NCI-H187 treated with DMSO at 0.1 percent for 48 hours (cell line): ENCODE results near the gene ITGA7.

Experiments
- DNase-seq: peaks from one replicate; lab custom pipeline; 2025; lab: John Stamatoyannopoulos, UW

The ITGA7 gene

DNA sequence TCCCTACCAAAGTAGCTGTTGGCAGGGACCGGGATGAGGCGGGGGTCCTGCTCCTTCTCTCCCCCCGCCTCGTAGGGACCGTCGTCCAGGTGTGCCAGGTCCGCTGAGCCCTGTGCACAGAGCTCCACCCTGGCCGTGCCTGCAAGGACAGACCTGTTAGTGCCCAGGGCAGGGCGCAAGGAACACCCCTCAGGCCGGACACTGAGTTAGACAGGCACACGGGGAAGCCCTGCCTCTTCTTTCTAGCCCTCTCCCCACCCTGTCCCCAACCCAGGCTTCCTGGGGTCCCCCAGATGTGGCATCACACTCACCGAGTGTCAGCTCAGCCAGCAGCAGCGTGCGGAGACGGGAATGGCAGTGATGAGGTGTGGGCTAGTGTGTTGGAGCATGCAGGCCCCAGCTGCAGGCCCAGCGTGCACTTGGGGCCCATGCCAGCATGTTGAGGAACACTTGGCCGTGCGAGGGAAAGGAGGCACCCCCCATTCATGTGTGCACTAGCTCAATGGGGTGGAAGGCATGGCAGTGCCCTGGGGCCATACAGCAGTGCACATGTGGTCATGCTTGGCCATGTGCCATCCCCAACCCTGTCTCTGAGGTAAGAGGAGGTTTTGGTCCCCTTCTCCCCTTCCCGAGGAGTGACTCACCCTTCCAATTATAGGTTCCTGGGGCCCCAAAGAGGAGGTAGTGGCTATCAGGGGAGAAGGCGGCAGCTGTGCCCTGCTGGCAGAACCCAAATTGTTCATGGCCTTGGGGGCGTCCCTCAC, 7.3 kb downstream of the ITGA7 start:
- DNase-seq: no peak

DNA sequence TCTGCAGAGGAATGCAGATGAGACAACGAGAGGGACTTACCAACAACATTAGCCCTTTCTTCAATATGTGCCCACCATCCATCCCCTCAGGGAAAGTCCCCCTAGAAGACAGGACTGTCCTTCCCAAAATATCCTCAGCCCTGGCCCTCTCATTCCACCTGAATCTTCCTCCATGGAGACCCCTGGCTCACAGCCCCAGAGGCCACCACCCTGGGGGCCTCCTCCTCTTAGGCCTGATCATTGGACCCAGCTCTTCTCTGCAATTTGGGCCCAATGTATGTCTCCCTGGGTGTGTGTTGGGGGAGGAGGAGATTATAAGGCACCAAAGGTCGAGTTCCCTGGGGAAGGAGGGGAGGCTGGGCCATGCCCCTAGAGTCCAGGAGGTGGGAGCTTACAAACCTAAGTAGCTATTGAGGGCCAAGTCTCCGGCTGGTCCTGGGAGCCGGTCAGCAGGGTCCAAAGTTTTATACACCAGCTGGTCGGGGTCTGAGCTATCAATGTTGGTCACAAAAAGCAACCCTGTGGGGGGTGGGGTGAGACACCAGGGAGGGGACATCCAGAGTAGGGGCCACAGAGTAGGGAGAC, 8.1 kb downstream of the ITGA7 start:
- DNase-seq: no peak

DNA sequence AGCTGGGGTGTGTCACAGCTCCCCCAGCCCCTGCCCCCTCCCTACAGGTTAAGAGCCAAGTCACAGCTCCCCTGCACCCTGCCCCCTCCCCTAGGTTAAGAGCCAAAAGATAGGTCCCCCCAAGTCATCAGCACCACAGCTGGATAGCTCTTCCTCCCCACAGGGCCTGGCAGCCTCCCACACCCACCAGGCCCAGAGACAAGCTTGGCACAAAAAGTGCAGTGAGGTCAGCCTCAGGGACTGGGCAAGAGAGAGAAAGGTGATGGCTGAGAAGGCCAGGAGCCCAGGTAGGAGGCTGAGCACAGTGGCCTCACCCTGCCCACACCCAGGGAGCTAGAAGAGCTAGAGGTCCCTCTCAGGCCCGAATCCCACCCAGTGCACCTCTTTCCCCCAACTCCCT, 8.7 kb downstream of the ITGA7 start:
- no peak for DNase-seq

DNA sequence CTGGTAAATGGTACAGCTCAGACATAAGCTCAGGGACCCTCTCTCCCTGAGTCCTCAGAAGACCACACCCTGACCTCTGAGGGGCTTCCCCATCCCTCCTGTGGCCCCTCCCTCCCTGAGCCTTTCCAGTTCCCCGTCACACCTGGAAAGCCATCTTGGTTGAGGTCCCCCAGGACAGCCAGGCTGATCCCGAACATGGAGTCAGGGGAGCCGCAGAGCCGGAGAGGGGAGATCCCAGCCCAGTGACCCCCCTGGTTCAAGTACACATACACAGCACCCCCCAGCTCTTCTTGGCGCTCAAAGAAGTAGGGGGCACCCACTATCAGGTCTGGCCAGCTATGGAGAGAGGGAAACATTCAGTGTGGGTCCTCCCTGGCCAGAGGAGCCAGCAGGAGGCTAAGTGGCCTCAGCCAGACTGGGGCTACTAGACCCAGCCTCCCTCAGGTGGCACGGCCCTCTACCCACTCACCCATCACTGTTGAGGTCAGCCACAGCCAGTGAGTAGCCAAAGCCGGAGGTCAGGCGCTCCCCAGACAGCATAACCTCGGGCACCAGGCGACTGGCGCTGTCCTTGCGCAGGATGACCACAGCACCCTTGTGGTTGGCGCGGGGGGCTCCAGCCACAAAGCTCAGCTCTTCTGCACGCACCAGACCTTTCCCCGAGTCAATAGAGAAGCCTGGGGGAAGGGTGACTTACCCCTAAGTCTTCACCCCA, 9.3 kb downstream of the ITGA7 start:
- no peak for DNase-seq

DNA sequence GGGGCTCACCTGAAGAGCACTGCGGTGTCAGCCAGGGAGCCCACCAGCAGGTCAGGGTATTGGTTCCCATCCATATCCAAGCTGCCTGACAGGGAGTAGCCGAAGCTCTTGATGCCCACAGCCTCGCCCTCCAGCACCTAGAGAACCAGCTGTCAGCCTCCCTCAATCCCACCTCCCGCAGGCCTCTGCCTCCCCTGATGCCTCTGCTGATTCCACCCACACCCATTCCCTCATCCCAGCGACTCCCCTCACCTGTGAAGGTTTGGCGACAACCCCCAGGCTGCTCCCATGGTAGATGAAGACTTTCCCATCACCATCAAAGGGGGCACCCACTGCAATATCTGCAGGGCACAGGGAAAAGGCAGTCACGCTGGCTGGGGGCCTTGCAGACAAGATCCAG, 10.0 kb downstream of the ITGA7 start:
- no peak for DNase-seq

DNA sequence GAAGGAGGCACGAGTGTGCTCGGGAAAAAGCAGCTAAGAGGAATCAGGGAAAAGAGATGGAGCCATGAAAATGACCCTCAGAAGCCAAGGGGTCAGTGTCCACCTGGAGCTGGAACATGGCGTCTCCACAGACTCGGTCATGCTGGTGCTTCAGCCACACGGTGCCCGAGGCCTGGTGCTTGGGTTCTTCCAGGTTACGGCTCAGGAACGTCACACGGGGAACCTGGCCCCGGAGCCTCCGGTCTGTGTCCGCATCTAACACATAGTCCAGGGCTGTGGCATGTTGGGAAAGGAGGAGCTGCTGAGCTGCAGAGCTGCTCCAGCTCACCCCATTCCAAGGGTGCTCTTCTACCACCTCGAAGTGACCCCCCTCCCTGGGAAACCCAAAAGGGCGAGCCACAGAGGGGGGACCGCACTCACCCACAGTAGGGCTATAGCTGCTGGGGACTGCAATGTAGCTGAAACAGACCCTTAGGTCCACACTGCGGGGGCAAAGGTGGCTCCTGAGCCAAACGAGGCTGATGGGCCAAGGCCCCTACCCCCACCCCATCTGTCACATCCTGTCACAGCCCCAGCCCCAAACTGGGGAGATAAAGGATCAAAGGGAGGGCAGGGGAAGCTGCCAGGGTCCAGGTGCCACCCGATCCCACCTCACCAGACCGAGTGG, 10.8 kb downstream of the ITGA7 start:
- DNase-seq: no peak

DNA sequence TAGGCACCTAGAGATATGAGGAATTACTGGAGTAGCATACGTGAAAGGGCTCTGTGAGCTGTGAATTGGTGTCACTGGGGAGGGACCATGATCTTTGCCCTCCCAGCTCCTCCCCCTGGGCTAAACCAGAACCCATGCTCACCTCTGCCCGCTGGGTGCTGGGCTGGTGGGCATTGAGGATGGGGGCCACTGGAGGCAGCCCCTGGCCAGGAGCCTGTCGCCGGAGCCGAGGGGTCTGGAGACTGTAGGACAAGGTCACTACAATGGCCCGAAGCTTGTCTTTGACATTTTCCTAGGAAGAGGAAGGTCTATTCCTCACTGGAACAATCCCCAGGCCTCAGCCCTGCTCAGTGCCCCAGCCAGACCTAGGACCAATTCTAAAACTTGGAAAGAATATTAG, 11.6 kb downstream of the ITGA7 start:
- no peak for DNase-seq

DNA sequence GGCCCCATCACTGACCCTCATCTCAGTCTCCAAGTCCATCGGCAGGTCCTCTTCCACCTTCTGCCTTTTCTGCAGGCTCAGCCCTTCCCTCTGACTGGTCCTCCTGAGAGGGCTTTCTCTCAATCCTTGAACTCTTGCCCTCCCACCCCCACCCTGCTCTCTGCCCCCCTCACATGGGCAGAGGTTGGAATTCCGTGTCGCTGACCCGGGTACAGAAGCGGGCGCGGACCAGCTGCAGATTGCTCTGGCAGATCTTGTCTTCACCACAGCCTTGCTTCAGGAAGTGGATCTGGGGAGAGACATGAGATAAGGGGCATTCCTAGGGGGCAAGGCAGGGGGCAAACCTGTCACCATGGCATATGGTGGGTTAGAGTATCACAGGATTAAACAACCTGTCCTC, 12.4 kb downstream of the ITGA7 start:
- no peak for DNase-seq

DNA sequence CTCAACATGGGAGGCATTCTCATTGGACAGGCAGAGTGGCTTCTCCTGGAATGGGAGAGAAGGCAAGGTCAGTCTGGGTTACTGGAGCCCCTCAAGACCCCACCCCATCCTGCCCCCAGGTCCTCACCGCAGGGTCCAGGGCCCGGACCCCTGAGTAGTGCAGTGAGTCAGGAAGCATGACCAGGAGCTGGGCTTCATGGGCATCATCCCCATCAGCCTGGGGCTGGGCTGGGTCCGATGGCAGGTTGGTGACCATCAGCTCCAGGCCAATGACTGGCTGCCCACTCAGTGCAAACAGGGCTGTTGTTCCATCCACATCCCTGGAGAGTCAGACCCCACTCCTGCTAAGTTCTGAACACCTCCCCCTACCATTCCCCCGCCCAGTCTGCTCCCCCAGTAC, 13.1 kb downstream of the ITGA7 start:
- DNase-seq: no peak

DNA sequence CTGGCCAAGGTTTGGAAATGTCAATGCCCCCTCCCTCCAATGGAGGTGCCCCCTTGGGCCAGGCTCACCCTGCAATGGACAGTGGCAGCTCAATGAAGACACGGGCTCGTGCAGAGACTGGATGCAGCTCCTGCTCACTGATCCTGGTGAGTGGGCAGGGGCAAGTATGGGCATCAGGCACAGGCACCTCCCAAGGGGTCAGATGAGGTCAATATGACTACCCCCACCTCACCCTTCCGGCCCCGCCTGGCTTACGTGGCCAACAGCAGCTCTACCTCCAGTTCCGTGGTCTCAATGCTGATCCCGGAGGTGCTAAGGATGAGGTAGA, 13.6 kb downstream of the ITGA7 start:
- no peak for DNase-seq

DNA sequence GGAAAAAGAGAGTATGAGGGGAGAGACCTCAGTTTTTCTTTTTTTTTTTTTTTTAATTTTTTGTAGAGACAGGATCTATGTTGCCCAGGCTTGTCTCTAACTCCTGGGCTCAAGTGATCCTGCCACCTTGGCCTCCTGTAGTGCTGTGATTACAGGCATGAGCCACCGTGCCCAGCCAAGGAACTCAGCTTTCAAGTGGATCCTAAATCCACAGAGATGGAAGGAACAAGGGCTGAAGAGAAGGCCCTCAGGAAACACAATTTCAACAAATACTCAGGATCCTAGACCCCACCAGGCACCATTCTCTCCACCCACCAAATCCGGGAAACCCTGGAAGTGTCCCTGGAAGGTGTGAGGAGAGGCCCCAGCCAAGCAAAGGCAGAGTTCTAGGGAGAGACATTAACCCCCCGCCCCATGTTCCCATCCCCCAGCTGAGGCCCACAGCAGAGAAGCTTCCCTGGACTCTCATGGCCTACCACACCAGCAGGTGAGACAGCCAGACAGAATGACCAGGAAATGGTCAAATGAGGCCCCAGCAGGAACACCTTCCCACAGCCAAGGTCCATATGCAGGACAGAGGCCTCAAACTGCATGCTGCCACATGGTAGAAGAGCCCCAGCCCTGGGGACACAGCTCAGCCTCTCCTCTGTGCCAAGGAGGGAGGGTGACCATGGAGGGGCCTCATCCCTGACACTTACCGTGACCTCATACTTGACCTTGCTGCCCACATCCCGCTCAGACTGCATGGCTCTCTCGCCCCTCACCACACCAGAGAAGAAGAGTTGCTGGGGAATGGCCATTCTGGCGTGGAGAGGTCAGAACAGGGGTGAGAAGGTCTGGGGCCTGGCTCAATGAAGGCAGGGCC, 14.1 kb downstream of the ITGA7 start:
- DNase-seq: no peak

DNA sequence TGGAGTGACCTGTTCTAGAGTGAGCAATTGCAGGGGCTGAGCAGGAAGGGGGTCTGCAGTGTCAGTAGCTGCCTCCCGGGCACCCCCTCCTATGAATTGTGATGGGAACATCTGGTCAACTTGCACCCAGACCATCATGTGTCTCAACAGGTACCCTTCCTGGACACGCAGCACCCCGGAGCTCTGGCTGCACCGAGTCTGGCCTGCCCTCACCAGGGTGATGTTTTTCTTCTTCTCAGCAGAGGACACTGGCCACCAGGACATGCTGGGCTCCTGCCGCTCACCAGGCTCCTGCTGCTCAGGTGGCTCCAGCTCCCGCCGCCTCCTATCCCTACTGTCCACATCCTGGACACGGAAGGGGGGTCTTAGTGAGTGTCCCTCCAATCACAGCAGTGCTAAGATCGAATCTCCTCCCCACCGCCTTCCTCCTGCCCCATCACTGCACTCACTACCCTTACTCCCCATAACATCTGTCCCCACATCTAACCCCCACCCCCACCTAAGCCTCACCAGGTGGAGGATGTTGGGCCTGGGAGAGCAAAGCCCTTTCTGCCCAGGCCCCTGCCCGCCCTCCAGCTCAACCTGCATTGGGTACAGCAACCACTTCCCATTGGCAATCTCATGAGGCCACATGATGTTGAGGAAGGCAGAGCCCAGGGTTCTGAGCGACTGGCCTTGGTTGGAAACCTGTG, 14.9 kb downstream of the ITGA7 start:
- no peak for DNase-seq

DNA sequence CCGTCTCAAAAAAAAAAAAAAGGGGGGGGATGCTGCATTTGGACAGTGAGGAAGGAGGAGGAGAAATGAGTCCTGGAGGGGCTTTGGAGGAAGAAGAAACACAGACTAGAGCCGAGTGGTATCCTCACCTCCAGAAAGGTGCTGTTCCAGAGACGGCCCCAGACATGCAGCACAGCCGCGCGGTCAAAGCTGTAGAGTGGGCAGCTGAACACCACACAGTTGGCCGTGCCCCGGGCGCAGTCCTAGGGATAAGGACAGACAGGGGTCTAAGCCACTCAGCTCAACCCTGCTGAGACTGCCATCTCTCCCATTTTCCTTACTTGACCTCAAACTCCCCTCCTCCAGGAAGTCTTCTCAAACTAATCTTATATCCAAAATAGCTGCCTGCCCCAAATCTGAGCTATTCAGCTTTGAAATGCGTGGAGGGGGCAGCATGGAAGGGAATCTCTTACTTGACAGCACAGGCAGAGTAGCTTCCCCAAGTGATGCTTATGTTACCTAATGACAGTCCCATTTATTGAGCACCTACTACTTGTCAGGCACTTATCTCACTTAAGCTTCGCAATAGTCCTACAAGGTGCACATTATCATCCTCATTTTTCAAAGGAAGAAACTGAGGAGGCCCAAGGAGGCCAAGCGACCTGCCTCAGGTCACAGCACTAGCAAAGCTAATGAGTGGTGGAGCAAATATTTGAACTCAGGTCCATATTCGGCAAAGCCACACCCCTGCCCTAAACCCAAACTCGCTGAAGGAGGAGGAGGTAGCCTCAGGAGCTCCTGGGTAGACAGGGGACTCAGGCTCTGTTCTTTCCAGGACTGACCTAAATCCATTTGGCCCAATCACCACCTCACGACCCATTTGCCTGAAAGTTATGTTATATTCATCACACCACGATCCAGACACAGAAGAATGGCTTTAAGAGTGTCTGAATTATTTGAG, 18.7 kb downstream of the ITGA7 start:
- no peak for DNase-seq

DNA sequence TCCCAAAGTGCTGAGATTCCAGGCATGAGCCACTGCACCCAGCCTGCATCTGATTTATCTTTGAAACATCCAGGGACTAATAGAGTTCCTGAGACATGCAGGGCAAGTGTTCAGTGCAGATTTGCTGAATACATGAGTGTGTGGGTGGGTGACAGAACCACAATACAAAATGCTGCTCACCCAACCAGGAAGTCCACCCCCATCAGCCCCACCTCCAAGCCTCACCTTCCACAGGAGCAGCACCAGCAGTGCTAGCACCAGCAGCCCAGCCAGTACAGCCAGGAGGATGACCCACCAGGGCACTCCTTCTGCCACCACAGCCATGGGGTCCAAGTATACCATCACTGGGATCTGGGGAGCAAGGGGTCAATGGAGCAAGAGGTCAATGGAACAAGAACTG, 20.0 kb downstream of the ITGA7 start:
- DNase-seq: no peak

DNA sequence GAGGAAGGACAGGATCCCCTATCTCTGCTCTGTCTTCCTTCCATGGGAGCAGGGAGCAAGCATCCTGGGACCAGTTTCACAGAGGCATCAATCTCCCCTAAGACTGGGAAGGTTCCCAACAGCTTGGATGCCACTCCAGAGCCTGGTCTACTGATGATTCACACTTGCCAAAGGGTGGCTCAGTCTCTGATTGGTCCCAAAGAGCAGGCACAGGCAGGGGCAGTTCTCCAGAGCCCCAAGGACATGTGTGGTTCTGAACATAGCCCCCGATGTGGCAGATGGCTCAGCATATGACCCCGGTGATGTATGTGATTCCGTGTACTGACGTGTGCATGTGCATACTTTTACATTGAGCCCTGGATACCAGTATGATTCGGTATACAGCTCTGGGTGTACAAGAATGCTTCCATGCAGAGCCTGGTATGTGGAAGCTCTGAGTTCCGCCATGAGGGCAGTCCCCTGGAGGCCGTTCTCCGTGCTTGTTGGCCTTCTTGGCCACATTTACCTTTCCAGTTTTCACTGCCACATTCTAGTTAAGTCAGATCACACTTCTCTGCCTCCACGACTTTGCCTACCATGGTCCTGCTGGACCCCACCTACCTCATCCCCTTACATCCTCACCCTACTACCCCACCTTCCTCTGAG, 21.2 kb downstream of the ITGA7 start:
- DNase-seq: no peak

DNA sequence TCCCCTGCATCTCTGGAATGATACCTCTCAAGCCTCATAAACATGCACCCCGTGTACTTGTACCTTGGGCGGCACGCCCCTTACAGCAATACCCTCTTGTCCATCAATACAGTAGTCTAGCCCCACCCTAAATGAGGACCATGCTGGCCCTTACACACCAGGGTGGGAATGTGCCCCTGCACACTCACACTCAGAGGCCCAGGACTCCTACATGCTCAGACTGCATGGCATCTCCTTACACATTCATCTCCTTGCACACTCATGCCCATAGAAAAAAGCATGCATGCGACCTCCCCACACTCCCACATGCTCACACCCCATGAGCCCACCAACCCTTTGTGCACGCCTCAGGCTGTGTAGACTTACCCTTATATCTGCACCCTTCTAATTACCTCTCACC, 22.0 kb downstream of the ITGA7 start:
- DNase-seq: no peak

DNA sequence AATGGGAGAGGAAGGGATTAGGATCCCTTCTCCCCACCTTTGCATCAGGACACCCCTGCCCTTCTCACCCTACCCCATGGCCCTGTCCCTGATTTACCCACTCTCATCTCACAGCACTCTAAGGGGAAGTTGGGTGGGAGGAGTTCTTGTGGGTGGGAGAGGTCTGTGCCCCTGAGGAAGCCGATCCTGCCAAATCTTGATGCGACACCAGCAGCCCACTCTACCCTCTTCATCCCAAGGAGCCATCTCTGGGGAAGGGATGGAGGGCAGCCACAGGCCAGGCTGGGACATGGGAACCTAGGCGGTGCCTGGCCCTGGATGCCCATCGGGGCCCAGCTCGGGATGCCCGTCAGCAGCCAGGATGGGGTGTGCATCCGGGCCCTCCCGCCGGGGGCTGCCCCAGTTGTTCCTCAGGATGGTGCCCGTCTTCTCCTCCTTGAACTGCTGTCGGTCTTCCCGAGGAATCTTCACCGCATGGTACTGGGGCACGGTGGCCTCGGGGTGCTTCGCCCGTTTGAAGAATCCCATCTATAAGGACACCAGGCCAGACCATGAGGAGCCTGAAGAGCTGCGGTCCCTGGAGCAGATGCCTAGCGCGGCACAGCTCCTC, 22.8 kb downstream of the ITGA7 start:
- DNase-seq: no peak

DNA sequence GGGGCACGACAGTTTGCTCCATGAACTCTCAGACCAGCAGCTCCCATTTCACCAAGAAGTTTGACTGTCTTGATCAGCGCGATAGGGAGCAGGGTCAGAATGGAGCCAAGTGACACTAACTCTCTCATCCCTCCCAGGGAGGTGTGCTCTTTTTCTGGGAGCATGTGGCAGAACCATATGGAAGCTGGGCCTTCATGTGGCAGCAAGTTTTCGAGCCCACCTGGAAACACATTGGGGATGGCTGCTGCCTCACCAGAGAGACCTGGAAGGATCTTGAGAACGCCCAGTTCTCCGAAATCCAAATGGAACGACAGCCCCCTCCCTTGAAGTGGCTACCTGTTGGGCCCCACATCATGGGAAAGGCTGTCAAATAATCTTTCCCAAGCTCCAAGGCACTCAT, 24.0 kb downstream of the ITGA7 start:
- DNase-seq: no peak

DNA sequence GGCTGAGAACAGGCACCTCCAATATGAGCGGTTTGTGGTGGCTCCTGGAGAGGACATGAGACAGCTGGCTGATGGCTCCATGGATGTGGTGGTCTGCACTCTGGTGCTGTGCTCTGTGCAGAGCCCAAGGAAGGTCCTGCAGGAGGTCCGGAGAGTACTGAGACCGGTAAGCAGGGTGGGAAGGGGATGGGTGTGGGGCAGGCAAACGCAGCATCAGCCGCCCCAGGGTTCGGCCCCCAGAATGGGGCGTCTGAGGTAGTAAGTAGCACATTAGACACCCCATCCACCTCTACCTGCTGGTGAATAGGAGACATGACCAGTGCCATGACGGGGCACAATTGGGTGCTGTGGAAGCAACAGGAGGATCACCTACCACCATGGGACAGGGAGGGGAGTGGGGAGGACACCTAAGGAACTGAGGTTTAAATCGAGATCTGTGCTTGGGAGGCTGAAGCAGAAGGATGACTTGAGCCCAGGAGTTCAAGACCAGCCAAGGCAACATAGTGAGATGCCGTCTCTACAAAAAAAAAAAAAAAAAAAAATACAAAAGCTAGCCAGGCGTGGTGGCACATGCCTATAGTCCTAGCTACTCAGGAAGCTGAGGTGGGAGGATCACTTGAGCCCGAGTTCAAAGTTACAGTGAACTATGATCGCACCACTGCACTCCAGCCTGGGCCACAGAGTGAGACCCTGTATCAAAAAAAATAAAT, 25.5 kb downstream of the ITGA7 start:
- no peak for DNase-seq
